ENCODE data around the gene MS4A8. TPM values are rescaled to one million over a fixed set of nuclear protein-coding genes. Genes with fewer than 3 reads are reported as not detected.

MS4A8 gene
- total and polyA plus RNA-seq, 2 of the 13 experiments (the other 11 are each of a cell fraction or from before 2014, with no cell fraction given), result not detected

DNA sequence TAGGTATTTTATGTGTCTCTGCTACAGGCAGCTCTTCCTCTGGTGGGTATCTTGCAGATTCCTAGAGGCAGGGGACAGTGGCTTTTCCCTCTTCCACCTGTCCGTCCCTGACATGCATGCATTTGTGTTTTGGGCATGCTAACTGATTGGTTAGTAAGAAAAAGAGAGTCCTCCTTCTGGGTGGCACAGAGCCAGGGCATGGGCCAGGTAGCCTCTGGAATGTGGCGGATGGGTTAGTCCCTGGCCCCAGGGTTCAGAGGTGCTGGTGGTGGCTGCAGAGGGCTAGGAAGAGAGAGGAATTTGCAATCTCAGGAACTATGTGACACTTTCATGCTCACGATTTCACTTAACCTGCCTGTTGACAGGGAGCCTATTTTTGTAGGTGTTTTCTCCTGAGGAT, 51.5 kb downstream of the MS4A8 start:
- FAIRE-seq, result no peak
- intact Hi-C loops (cut with micrococcal nuclease; ENCODE audit: unreplicated experiment), result no loop called here

More for the DNA sequence above, 51.5 kb downstream of the MS4A8 start:
- WGBS (ENCODE audit: low lambda C conversion rate), result 9% methylated on average over 3 of the region's 3 CpGs
- no peak for ATAC-seq
- in situ Hi-C loops (cut with HindIII; ENCODE audit: extremely low pct_ligation_motif_present, low pct_unique_long_range_greater_than_20kb), result no loop called here
- ChIA-PET CTCF (ENCODE audit: low intra/inter-chr PET ratio, low total read pairs) (no interaction called here), POLR2A (no interaction called here)
- H3K36me3 ChIP-seq (replicated peaks in 1 of 2; ENCODE audit: control insufficient read depth in 1 of 2, insufficient read depth in 2 of 2, low read length in 2 of 2), result no peaks in the 10 kb centered on the region
- no peak for DNase-seq (ENCODE audit: low spot score)
- H3K27me3 ChIP-seq (ENCODE audit: control insufficient read depth in 1 of 2, insufficient read depth in 2 of 2, low read length in 2 of 2), result no peaks in the 10 kb centered on the region; a peak in 1 of 5 replicates
- TF ChIP-seq, protein P1, sequence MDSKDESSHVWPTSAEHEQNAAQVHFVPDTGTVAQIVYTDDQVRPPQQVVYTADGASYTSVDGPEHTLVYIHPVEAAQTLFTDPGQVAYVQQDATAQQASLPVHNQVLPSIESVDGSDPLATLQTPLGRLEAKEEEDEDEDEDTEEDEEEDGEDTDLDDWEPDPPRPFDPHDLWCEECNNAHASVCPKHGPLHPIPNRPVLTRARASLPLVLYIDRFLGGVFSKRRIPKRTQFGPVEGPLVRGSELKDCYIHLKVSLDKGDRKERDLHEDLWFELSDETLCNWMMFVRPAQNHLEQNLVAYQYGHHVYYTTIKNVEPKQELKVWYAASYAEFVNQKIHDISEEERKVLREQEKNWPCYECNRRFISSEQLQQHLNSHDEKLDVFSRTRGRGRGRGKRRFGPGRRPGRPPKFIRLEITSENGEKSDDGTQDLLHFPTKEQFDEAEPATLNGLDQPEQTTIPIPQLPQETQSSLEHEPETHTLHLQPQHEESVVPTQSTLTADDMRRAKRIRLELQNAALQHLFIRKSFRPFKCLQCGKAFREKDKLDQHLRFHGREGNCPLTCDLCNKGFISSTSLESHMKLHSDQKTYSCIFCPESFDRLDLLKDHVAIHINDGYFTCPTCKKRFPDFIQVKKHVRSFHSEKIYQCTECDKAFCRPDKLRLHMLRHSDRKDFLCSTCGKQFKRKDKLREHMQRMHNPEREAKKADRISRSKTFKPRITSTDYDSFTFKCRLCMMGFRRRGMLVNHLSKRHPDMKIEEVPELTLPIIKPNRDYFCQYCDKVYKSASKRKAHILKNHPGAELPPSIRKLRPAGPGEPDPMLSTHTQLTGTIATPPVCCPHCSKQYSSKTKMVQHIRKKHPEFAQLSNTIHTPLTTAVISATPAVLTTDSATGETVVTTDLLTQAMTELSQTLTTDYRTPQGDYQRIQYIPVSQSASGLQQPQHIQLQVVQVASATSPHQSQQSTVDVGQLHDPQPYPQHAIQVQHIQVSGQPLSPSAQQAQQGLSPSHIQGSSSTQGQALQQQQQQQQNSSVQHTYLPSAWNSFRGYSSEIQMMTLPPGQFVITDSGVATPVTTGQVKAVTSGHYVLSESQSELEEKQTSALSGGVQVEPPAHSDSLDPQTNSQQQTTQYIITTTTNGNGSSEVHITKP (CRISPR knock-in tag; IDR thresholded peaks at IDR 0.05; ENCODE audit: low read depth), result no peak
- no peak for TF ChIP-seq MTA3 (CRISPR knock-in tag; IDR thresholded peaks at IDR 0.05)
- TF ChIP-seq ZNF260 (CRISPR knock-in tag; IDR thresholded peaks at IDR 0.05; ENCODE audit: borderline replicate concordance, low read depth), result no peak
- no peak for TF ChIP-seq MLX (CRISPR knock-in tag; IDR thresholded peaks at IDR 0.05)
- no peak for TF ChIP-seq ZNF800 (CRISPR knock-in tag; IDR thresholded peaks at IDR 0.05)
- TF ChIP-seq, protein P2, sequence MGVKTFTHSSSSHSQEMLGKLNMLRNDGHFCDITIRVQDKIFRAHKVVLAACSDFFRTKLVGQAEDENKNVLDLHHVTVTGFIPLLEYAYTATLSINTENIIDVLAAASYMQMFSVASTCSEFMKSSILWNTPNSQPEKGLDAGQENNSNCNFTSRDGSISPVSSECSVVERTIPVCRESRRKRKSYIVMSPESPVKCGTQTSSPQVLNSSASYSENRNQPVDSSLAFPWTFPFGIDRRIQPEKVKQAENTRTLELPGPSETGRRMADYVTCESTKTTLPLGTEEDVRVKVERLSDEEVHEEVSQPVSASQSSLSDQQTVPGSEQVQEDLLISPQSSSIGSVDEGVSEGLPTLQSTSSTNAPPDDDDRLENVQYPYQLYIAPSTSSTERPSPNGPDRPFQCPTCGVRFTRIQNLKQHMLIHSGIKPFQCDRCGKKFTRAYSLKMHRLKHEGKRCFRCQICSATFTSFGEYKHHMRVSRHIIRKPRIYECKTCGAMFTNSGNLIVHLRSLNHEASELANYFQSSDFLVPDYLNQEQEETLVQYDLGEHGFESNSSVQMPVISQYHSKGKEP (CRISPR knock-in tag; IDR thresholded peaks at IDR 0.05), result no peak
- TF ChIP-seq ZNF383 (CRISPR knock-in tag; IDR thresholded peaks at IDR 0.05; ENCODE audit: borderline replicate concordance), result no peak
- no peaks in the 10 kb centered on the region for H3K9me3 ChIP-seq (ENCODE audit: low read length)
- no peaks in the 10 kb centered on the region for H3K79me2 ChIP-seq (ENCODE audit: insufficient read depth, low read length)
- no peak overlapping the region for H3K9ac ChIP-seq (ENCODE audit: insufficient read depth, low read depth, low read length)
- H2AFZ ChIP-seq (ENCODE audit: low read length), result no peak overlapping the region
- no TSS peak for BruUV-seq (replicated peaks)
- H3K4me2 ChIP-seq (ENCODE audit: low read depth, low read length), result no peak overlapping the region
- no peak overlapping the region for H3K4me3 ChIP-seq (replicated peaks in 1 of 3; ENCODE audit: insufficient read depth in 1 of 3, low read depth in 2 of 3, low read length in 3 of 3)
- H3K27ac ChIP-seq (ENCODE audit: extremely low read length, insufficient read depth, low read length), result no peak overlapping the region
- no peaks in the 10 kb centered on the region for H4K20me1 ChIP-seq (ENCODE audit: insufficient read depth, low read length)
- peaks cover 4% of the 10 kb centered on the region; the same call in 1 of the 2 replicates for H3K4me1 ChIP-seq (ENCODE audit: insufficient read depth, low read length)
